ENCODE results near the gene MS4A4A. TPM values are rescaled to one million over a fixed set of nuclear protein-coding genes. Genes with fewer than 3 reads are reported as not detected.

Gene MS4A4A
- total RNA-seq: not detected in 2 replicates

DNA sequence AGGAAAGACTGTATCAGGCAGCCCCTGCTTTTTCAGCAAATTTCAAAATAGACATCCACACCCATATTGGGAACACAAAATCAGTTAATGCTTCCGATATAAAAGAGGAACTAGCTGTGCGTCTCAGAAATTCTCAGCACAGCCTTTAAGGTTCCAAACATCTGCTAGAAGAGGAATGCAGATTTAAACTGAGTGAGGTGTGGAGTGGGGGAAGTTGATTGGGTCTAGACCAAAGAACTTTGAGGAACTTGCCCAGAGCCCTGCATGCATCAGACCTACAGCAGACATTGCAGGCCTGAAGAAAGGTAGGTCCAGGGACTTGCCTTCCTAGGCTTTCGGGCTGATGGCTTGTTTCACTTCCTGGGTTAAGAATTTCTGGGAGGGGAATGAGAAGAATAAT lies at the start of gene MS4A4A:
MS4A4A (plus strand) TSS at position 255 of the 400 bp plus-strand sequence; CDS start at position 265, 10 bp downstream.

DNA sequence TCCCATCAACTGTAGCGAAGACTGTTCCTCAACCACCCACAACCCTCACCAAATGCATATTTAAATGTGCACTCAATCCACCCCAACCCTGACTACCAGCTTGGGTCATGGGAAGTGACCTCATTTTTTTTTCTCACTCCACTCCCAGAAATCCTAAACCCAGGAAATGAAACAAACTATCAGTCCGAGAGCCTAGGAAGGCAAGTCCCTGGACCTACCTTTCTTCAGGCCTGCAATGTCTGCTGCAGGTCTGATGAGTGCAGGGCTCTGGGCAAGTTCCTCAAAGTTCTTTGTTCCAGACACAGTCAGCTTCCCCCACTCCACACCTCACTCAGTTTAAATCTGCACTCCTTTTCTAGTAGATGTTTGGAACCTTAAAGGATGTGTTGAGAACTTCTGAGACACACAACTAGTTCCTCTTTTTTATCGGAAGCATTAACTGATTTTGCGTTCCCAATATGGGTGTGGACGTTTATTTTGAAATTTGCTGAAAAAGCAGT lies 37.7 kb upstream of the MS4A4A start, which contains the start of gene MS4A4E:
MS4A4E (minus strand) TSS at position 398 of the 500 bp plus-strand sequence. CDS start 13,082 bp downstream, outside the sequence.

DNA sequence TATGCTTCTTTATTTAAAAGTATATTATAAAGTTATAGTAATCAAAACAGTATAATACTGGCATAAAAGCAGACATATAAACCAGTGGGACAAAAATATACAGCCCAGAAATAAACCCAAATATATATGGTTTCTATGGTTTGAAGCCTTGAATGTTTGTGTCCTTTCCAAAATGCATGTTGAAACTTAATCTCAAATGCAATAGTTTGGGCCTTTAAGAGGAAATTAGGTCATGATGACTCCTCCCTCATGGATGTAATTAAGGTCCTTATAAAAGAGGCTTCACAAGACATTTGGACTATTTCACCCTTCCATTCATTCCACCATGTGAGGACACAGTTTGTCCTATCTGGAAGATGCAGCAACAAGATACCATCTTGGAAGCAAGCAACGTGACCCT lies 46.5 kb downstream of the MS4A4A start, which contains the start of gene MS4A6E:
MS4A6E (plus strand) TSS at position 301 of the 400 bp plus-strand sequence. CDS start 7,641 bp downstream, outside the sequence.

Other genes starting within 250 kb of the MS4A4A start
- gene OOSP2, start 240.3 kb upstream of the MS4A4A start, total RNA-seq: not detected in 2 replicates
- gene MS4A3, start 224.0 kb upstream of the MS4A4A start, total RNA-seq: not detected in 2 replicates
- not detected in 2 replicates for gene MS4A2, start 192.0 kb upstream of the MS4A4A start, total RNA-seq
- gene MS4A6A, start 97.6 kb upstream of the MS4A4A start, total RNA-seq: not detected in 2 replicates
- not detected in 2 replicates for gene MS4A4E, start 37.5 kb upstream of the MS4A4A start, total RNA-seq
- gene MS4A6E, start 46.6 kb downstream of the MS4A4A start, total RNA-seq: not detected in 2 replicates
- gene MS4A7, start 97.9 kb downstream of the MS4A4A start, total RNA-seq: not detected in 2 replicates
- not detected in 2 replicates for gene MS4A14, start 115.8 kb downstream of the MS4A4A start, total RNA-seq
- not detected in 2 replicates for gene MS4A5, start 148.9 kb downstream of the MS4A4A start, total RNA-seq
- gene MS4A1, start 175.2 kb downstream of the MS4A4A start, total RNA-seq: not detected in 2 replicates
- gene MS4A12, start 212.1 kb downstream of the MS4A4A start, total RNA-seq: not detected in 2 replicates
- gene MS4A13, start 234.7 kb downstream of the MS4A4A start, total RNA-seq: not detected in 2 replicates

Measured in articular chondrocyte of knee joint (primary cell).